Right atrium auricular region (tissue), 2 donors: ENCODE measurements around the gene KIF9. TPM values are rescaled to one million over a fixed set of nuclear protein-coding genes. Genes with fewer than 3 reads are reported as not detected.
A peak's percentile ranks its signal among the peaks of the same experiment; 100 is the strongest.
"Not testable (repeated sequence)": the region's sequence is repeated elsewhere in the genome, so short reads cannot be mapped to it uniquely, and the experiment has no call there.

Experiments used
- DNase-seq: peaks from one replicate; pipeline ENCODE4 v3.0.0-alpha.2; 2019; ENCODE audit warnings: low spot score
- H3K27ac ChIP-seq, 2 donors: fragments of 200-600 bp; sonication (generic); 1 replicate in 1 of 2; 2 replicates in 1 of 2; pipeline ENCODE4 v1.5.1; 2016 to 2019
- H3K27me3 ChIP-seq, 2 donors: fragments of 200-600 bp; sonication (generic); one replicate each; pipeline versions ENCODE4 v1.5.1 to v1.6.0; 2017 to 2019
- H3K36me3 ChIP-seq: fragments of 200-600 bp; sonication (generic); one replicate; pipeline ENCODE4 v1.5.1; 2016
- H3K4me1 ChIP-seq, 2 donors: fragments of 200-600 bp; sonication (generic); one replicate each; pipeline versions ENCODE4 v1.5.1 to v1.6.0; 2017 to 2019
- H3K4me3 ChIP-seq, 2 donors: fragments of 200-600 bp; sonication (generic); 1 replicate in 1 of 2; 2 replicates in 1 of 2; pipeline ENCODE4 v1.5.1; 2017 to 2019; ENCODE audit warnings: mild to moderate bottlenecking in 1 of 2, moderate library complexity in 1 of 2
- H3K9me3 ChIP-seq, 2 donors: fragments of 200-600 bp; sonication (generic); one replicate each; pipeline ENCODE4 v1.5.1; 2019
- CTCF ChIP-seq, 2 donors: fragments of 200-600 bp; sonication (generic); IDR thresholded peaks; one replicate each; pipeline ENCODE4 v1.5.1; 2019; ENCODE audit warnings: antibody characterized with exemption in 2 of 2
- total RNA-seq, 2 donors: library from RNA; depleted of rRNA; stranded (reverse); fragments of >200 nt; gene quantifications; one replicate each; pipeline ENCODE4 v1.1.0, GENCODE V29; 2016

KIF9 gene
- total RNA-seq, 2 donors from 2014 or later: 8.8 to 10.5 TPM

GRCh38 chr3:47251689-47252088 is 30.9 kb downstream of the KIF9 start:
- no peaks in the 10 kb centered on the region for H3K4me1 ChIP-seq
- DNase-seq: no peak
- no peaks in the 10 kb centered on the region for H3K27me3 ChIP-seq
- TF ChIP-seq CTCF (IDR thresholded peaks at IDR 0.05): no peak
- no peak overlapping the region for H3K4me3 ChIP-seq
- H3K27ac ChIP-seq: no peak overlapping the region
- H3K9me3 ChIP-seq: no peaks in the 10 kb centered on the region
- H3K36me3 ChIP-seq: no peaks in the 10 kb centered on the region

DNA sequence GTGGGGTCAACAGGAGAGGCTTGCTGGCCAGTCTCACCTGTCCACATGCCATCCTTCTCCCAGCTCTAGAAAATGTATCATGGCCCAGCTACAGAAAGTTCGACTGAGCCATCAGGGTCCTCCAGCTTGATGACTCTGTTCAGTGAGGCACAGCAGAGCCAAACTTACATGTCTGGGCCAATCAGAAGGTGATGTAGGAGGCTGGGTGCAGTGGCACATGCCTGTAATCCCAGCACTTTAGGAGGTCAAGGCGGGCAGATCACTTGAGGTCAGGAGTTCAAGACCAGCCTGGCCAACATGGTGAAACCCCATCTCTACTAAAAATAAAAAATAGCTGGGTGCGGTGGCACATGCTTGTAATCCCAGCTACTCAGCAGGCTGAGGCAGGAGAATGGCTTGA is 31.5 kb downstream of the KIF9 start:
- H3K27ac ChIP-seq, H3K4me3 ChIP-seq, H3K36me3 ChIP-seq, H3K4me1 ChIP-seq, H3K9me3 ChIP-seq, H3K27me3 ChIP-seq, DNase-seq: not testable (repeated sequence)

- H3K27ac ChIP-seq: no peak overlapping the region
Observed at GRCh38 chr3:47250309-47251060, 32.1 kb downstream of the KIF9 start.

GRCh38 chr3:47247131-47248064 is 35.2 kb downstream of the KIF9 start:
- Histone ChIP-seq H3K27ac (no peak overlapping the region), H3K27me3 (no peaks in the 10 kb centered on the region), H3K4me1 (no peaks in the 10 kb centered on the region), H3K4me3 (no peak overlapping the region), H3K36me3 (no peaks in the 10 kb centered on the region), H3K9me3 (no peaks in the 10 kb centered on the region)
- TF ChIP-seq CTCF (IDR thresholded peaks at IDR 0.05): no peak
- DNase-seq: no peak

More at GRCh38 chr3:47250309-47251060, 32.1 kb downstream of the KIF9 start:
- Histone ChIP-seq H3K4me1 (no peaks in the 10 kb centered on the region), H3K27me3 (no peaks in the 10 kb centered on the region), H3K4me3 (no peak overlapping the region), H3K9me3 (no peaks in the 10 kb centered on the region), H3K36me3 (no peaks in the 10 kb centered on the region)
- TF ChIP-seq CTCF (IDR thresholded peaks at IDR 0.05): peak in 1 of 2 donors; percentile 61
- DNase-seq: no peak

- Histone ChIP-seq H3K9me3 (no peaks in the 10 kb centered on the region), H3K36me3 (no peaks in the 10 kb centered on the region), H3K4me3 (no peak overlapping the region), H3K27ac (no peak overlapping the region), H3K4me1 (no peaks in the 10 kb centered on the region), H3K27me3 (no peaks in the 10 kb centered on the region)
- TF ChIP-seq CTCF (IDR thresholded peaks at IDR 0.05): no peak
- DNase-seq: no peak
Observed at GRCh38 chr3:47245271-47245670, 37.3 kb downstream of the KIF9 start.

DNA sequence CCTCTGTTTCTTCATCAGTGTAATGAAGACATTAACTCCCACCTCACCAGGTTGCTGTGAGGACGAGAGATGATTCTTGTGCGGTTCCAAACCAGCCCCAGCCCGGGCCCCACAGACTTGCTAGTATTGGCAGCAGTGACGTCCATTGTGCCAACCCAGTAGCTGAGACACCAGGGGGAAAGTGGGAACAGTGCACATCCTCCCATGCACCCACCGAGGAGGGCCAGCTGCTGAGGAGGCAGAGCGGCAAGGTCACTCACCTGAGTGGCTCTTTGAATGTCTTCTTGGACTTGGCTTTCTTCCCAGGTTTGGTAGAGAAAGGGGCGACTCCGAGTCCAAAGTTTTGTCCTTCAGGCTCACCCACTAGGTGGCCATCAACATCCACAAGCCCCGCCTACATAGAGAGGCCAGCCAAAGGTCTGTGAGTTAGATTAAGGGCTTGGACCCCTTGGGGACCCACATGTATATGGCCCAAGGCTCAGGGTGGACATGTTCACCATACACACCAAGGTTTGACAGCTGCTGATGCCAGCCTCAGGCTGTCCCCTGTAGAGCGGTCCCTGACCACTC is 38.0 kb downstream of the KIF9 start:
- Histone ChIP-seq H3K9me3 (no peaks in the 10 kb centered on the region), H3K4me3 (no peak overlapping the region), H3K36me3 (no peaks in the 10 kb centered on the region), H3K27me3 (no peaks in the 10 kb centered on the region), H3K4me1 (no peaks in the 10 kb centered on the region), H3K27ac (no peak overlapping the region)
- no peak for TF ChIP-seq CTCF (IDR thresholded peaks at IDR 0.05)
- no peak for DNase-seq
